ENCODE data around the gene TMEM184B. TPM values are rescaled to one million over a fixed set of nuclear protein-coding genes. Genes with fewer than 3 reads are reported as not detected.

The TMEM184B gene
- total RNA-seq, 1 experiment from 2014 or later, result 192 TPM

DNA sequence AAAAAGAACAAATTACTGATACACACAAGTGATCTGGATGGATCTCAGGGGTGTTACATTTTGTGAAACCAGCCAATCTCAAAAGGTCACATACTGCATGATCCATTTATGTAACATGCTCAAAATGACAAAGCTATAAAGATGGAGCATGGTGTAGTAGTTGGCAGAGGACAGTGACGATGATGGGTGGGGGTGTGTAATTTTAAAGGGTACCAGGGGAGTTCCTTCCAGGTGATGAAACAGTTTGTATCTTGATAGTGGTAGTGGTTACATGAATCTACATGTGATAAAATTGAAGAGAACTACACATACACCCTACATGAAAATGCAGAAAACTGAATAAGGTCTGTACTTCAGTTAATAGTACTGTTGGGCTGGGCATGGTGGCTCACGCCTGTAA lies 17.1 kb downstream of the TMEM184B start:
- ChIA-PET POLR2A (ENCODE audit: unreplicated experiment) (interaction anchor here (0.6 kb wide), 1 partner anchor 53 kb away, joined by 4 read pairs; no protein-coding TSS in a partner anchor), CTCF (interaction anchor here (0.6 kb wide), 1 partner anchor 208 kb away, joined by 7 read pairs; no protein-coding TSS in a partner anchor)
- intact Hi-C loops (cut with micrococcal nuclease; ENCODE audit: unreplicated experiment), result no loop called here
- no peaks in the 10 kb centered on the region for H3K4me1 ChIP-seq (replicated peaks; ENCODE audit: insufficient read depth)
- peaks cover 4% of the 10 kb centered on the region; the same call in 1 of the 2 replicates for H3F3A ChIP-seq (ENCODE audit: insufficient read depth, low read depth)
- no peak overlapping the region for H3K4me3 ChIP-seq
- no TSS peak for BruUV-seq (replicated peaks)
- H3K79me2 ChIP-seq (ENCODE audit: low read depth), result peaks cover 99% of the 10 kb centered on the region
- H3K9me2 ChIP-seq (ENCODE audit: insufficient read depth), result no peaks in the 10 kb centered on the region
- TF ChIP-seq EZH2 (IDR thresholded peaks at IDR 0.05; ENCODE audit: low read depth), result no peak
- TF ChIP-seq, protein P1, sequence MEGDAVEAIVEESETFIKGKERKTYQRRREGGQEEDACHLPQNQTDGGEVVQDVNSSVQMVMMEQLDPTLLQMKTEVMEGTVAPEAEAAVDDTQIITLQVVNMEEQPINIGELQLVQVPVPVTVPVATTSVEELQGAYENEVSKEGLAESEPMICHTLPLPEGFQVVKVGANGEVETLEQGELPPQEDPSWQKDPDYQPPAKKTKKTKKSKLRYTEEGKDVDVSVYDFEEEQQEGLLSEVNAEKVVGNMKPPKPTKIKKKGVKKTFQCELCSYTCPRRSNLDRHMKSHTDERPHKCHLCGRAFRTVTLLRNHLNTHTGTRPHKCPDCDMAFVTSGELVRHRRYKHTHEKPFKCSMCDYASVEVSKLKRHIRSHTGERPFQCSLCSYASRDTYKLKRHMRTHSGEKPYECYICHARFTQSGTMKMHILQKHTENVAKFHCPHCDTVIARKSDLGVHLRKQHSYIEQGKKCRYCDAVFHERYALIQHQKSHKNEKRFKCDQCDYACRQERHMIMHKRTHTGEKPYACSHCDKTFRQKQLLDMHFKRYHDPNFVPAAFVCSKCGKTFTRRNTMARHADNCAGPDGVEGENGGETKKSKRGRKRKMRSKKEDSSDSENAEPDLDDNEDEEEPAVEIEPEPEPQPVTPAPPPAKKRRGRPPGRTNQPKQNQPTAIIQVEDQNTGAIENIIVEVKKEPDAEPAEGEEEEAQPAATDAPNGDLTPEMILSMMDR (conservative IDR thresholded peaks at IDR 0.05), result no peak
- peaks cover 73% of the 10 kb centered on the region for H4K20me1 ChIP-seq (ENCODE audit: insufficient read depth)
- H3K4me2 ChIP-seq, result no peak overlapping the region
- DNase-seq, result no peak
- H3K27me3 ChIP-seq (ENCODE audit: insufficient read depth, low read depth), result no peaks in the 10 kb centered on the region
- no peaks in the 10 kb centered on the region for H3K9me3 ChIP-seq (ENCODE audit: insufficient read depth, low read depth)
- H2AFZ ChIP-seq, result no peak overlapping the region
- H3K36me3 ChIP-seq (ENCODE audit: low read depth), result 0 out of 2 replicates have a peak, but pooled peaks cover 18% of the 10 kb centered on the region
- H3K27ac ChIP-seq, result no peak overlapping the region

DNA sequence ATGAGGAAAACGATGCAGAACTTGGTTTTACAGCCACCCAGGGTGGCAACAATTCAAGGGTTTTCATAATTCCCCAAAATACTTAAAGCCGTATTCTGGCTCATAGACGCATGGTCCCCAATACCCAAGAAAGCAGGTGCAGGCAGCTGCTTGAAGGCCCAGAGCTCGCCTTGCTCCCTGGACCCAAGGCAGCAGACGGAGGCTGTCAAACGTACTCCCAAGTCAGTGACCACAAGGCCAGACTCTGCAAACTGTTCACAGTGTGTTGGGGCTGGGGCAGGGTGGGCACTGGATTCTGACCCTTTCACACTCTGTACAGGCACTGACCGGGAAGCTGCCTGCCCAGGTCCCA lies 21.5 kb downstream of the TMEM184B start:
- Histone ChIP-seq H3K27me3 (ENCODE audit: insufficient read depth, low read depth) (no peaks in the 10 kb centered on the region), H2AFZ (no peak overlapping the region), H4K20me1 (ENCODE audit: insufficient read depth) (peaks cover 62% of the 10 kb centered on the region), H3F3A (ENCODE audit: insufficient read depth, low read depth) (peaks cover 5% of the 10 kb centered on the region; the same call in 1 of the 2 replicates), H3K9me2 (ENCODE audit: insufficient read depth) (no peaks in the 10 kb centered on the region), H3K27ac (no peak overlapping the region), H3K9me3 (ENCODE audit: insufficient read depth, low read depth) (no peaks in the 10 kb centered on the region), H3K4me1 (replicated peaks; ENCODE audit: insufficient read depth) (no peaks in the 10 kb centered on the region), H3K36me3 (ENCODE audit: low read depth) (peaks cover 48% of the 10 kb centered on the region; the same call in 1 of the 2 replicates), H3K4me2 (no peak overlapping the region), H3K4me3 (no peak overlapping the region), H3K79me2 (ENCODE audit: low read depth) (peaks cover 84% of the 10 kb centered on the region)
- BruUV-seq (replicated peaks), result no TSS peak
- DNase-seq, result no peak
- no peak for TF ChIP-seq EZH2 (IDR thresholded peaks at IDR 0.05; ENCODE audit: low read depth)
- TF ChIP-seq, protein P1 (conservative IDR thresholded peaks at IDR 0.05), result no peak
- CTCF ChIA-PET, result no interaction called here
- POLR2A ChIA-PET (ENCODE audit: unreplicated experiment), result no interaction called here
- intact Hi-C loops (cut with micrococcal nuclease; ENCODE audit: unreplicated experiment), result no loop called here

DNA sequence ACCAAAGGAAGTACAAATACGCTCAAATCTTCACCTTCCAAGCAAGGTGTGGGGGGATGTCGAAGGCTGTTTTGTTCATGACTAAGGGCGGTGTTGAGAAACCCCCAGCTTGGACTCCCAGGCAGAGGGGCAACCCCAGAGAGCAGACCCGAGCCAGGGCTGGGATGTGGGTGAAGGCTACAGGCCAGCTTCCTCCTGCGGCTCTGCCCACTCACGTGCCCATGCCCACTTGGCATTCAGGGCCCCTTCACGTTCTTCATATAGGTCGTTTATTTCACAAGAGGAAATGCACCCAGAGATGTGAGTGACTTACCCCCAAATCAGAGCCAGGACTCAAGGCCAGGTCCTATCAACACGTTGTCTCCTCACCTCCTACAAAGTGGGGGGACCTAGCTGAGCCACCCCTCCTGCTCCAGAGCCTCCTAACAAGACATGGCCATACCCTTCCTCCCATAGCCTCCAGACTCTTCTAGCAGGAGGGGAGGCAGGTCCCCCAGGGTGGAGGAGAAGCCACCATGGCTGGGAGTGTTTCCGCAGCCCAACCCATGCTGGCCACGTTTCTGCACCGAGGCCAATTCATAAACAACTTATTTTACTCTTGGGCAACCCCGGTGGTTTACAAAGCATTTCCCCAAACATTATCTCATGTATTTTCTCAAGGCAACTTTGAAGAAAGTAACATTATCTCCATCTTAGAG lies 22.0 kb downstream of the TMEM184B start:
- Histone ChIP-seq H3K4me2 (no peak overlapping the region), H3K4me1 (replicated peaks; ENCODE audit: insufficient read depth) (no peaks in the 10 kb centered on the region), H2AFZ (no peak overlapping the region), H3K9me3 (ENCODE audit: insufficient read depth, low read depth) (no peaks in the 10 kb centered on the region), H3K36me3 (ENCODE audit: low read depth) (peaks cover 46% of the 10 kb centered on the region; the same call in 1 of the 2 replicates), H3K79me2 (ENCODE audit: low read depth) (peaks cover 79% of the 10 kb centered on the region), H3F3A (ENCODE audit: insufficient read depth, low read depth) (peaks cover 5% of the 10 kb centered on the region; the same call in 1 of the 2 replicates), H3K27ac (no peak overlapping the region), H3K27me3 (ENCODE audit: insufficient read depth, low read depth) (no peaks in the 10 kb centered on the region), H3K4me3 (no peak overlapping the region), H3K9me2 (ENCODE audit: insufficient read depth) (no peaks in the 10 kb centered on the region), H4K20me1 (ENCODE audit: insufficient read depth) (peaks cover 61% of the 10 kb centered on the region)
- intact Hi-C loops (cut with micrococcal nuclease; ENCODE audit: unreplicated experiment), result no loop called here
- no TSS peak for BruUV-seq (replicated peaks)
- DNase-seq, result no peak
- POLR2A ChIA-PET (ENCODE audit: unreplicated experiment), result no interaction called here
- CTCF ChIA-PET, result interaction anchor here (0.5 kb wide), 1 partner anchor 99 kb away, joined by 3 read pairs; no protein-coding TSS in a partner anchor
- TF ChIP-seq EZH2 (IDR thresholded peaks at IDR 0.05; ENCODE audit: low read depth), result no peak
- TF ChIP-seq, protein P1 (conservative IDR thresholded peaks at IDR 0.05), result no peak

Data from PC-9 (cell line).